Cardiac muscle cell (in vitro differentiated cells and primary cell): Measurements from ENCODE around the gene NPEPL1. TPM values are rescaled to one million over a fixed set of nuclear protein-coding genes. Genes with fewer than 3 reads are reported as not detected.

Source experiments
- DNase-seq, 2 donors: peaks; one replicate each; pipeline versions ENCODE4 v3.0.0 to v3.0.0-alpha.2; 2010 to 2017; ENCODE audit warnings: low read depth in 1 of 2, low spot score in 1 of 2
- H3K27ac ChIP-seq: fragments of 200-600 bp; sonication (generic); 2 replicates; pipeline ENCODE4 v1.5.1; 2016
- H3K27me3 ChIP-seq: fragments of 200-600 bp; sonication (generic); 2 replicates; pipeline ENCODE4 v1.6.0; 2016; ENCODE audit warnings: control low read depth
- H3K36me3 ChIP-seq: fragments of 200-600 bp; sonication (generic); 2 replicates; pipeline ENCODE4 v1.5.1; 2016; ENCODE audit warnings: control low read depth
- H3K4me1 ChIP-seq: fragments of 200-600 bp; sonication (generic); 2 replicates; pipeline ENCODE4 v1.8.1; 2017; ENCODE audit warnings: low read depth, mild to moderate bottlenecking, mixed run types
- H3K4me3 ChIP-seq: fragments of 200-600 bp; sonication (generic); 2 replicates; pipeline ENCODE4 v1.5.1; 2016; ENCODE audit warnings: mild to moderate bottlenecking
- H3K9me3 ChIP-seq: fragments of 200-600 bp; sonication (generic); 2 replicates; pipeline ENCODE4 v1.5.1; 2017; ENCODE audit warnings: low read depth, mild to moderate bottlenecking, control low read depth
- polyA plus RNA-seq: library from polyadenylated mRNA; unstranded; fragments of >200 nt; fragmentation: Nextera tagmentation; extraction: Ambion mirVana; gene quantifications from 2 replicates; pipeline ENCODE4 v1.2.1, GENCODE V29; 2016
- total RNA-seq: library from RNA; depleted of rRNA; stranded (reverse); fragments of >200 nt; gene quantifications from 2 replicates; pipeline ENCODE4 v1.2.3, GENCODE V29; 2016
- TF ChIP-seq, protein P1 (sequence below): IDR thresholded peaks from 2 replicates; pipeline ENCODE4 v1.5.1; 2012; ENCODE audit warnings: low read depth, mild to moderate bottlenecking, low read length

NPEPL1 gene
- total and polyA plus RNA-seq, 2 experiments from 2014 or later: 58.4 to 59.0 TPM

- DNase-seq: no peak
- no peaks in the 10 kb centered on the region for H3K4me1 ChIP-seq
- TF ChIP-seq, protein P1, sequence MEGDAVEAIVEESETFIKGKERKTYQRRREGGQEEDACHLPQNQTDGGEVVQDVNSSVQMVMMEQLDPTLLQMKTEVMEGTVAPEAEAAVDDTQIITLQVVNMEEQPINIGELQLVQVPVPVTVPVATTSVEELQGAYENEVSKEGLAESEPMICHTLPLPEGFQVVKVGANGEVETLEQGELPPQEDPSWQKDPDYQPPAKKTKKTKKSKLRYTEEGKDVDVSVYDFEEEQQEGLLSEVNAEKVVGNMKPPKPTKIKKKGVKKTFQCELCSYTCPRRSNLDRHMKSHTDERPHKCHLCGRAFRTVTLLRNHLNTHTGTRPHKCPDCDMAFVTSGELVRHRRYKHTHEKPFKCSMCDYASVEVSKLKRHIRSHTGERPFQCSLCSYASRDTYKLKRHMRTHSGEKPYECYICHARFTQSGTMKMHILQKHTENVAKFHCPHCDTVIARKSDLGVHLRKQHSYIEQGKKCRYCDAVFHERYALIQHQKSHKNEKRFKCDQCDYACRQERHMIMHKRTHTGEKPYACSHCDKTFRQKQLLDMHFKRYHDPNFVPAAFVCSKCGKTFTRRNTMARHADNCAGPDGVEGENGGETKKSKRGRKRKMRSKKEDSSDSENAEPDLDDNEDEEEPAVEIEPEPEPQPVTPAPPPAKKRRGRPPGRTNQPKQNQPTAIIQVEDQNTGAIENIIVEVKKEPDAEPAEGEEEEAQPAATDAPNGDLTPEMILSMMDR: no peak
- H3K36me3 ChIP-seq: peaks cover 14% of the 10 kb centered on the region
- H3K27me3 ChIP-seq: no peaks in the 10 kb centered on the region
- H3K4me3 ChIP-seq: no peak overlapping the region
- H3K9me3 ChIP-seq: no peaks in the 10 kb centered on the region
- no peak overlapping the region for H3K27ac ChIP-seq
Observed at GRCh38 chr20:58708246-58708931, 15.8 kb downstream of the NPEPL1 start.

DNA sequence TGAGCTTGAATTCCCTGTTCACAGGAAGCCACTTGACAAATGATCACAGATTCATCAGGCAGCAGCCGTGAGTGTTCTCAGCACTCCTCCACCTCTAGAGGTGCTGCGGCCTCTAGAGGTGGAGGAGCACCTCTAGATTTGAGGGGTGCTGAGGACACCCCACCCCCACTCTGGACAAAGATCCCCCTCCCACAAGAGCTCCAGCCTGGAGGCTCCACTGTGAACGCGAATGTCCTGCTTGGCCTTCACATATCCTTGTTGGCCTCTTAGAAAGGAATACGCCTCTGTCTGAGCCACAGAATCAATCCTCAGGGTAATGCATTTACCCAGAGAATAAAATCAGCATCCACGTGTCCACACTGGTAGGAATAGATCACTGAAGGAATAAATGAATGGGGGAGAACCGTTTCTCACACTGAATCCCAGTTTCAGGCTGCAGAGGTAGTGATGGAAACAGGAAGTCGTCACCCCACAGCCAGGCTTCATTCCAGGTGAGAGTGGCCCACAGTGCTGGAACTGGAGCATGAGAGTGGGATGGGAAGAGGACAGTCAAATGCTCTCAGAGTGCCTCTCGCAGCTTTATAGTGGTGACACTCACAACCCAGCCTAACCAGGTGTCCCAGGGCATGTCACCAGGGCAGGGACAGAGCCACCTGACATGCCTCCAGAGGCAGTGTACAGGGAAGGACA is 16.6 kb downstream of the NPEPL1 start:
- Histone ChIP-seq H3K4me1 (no peaks in the 10 kb centered on the region), H3K36me3 (peaks cover 7% of the 10 kb centered on the region), H3K9me3 (no peaks in the 10 kb centered on the region), H3K27me3 (no peaks in the 10 kb centered on the region), H3K4me3 (no peak overlapping the region), H3K27ac (no peak overlapping the region)
- TF ChIP-seq, protein P1: no peak
- no peak for DNase-seq

DNA sequence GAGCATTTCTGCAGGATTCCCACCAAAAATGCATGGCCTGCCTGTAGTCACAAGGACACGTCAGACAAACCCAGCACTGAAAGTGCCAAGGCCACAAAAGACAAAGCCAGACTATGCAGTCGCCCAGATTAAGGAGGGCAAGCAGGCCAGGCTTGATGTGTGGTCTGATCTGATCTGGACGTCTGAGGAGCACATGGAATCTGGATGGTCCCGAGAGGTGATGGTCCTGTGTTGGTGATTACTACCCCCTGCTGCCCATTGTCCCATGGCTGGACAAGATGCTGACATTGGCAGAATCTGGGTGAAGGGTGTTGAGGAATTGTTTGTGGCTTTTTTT is 17.1 kb downstream of the NPEPL1 start:
- H3K27me3 ChIP-seq: no peaks in the 10 kb centered on the region
- H3K4me1 ChIP-seq: no peaks in the 10 kb centered on the region
- H3K27ac ChIP-seq: no peak overlapping the region
- no peak for DNase-seq
- no peaks in the 10 kb centered on the region for H3K9me3 ChIP-seq
- no peak overlapping the region for H3K4me3 ChIP-seq
- peaks cover 1% of the 10 kb centered on the region for H3K36me3 ChIP-seq
- TF ChIP-seq, protein P1: no peak

GRCh38 chr20:58710481-58711265 is 18.1 kb downstream of the NPEPL1 start:
- no peak for DNase-seq
- no peaks in the 10 kb centered on the region for H3K36me3 ChIP-seq

More at GRCh38 chr20:58710481-58711265, 18.1 kb downstream of the NPEPL1 start:
- H3K27ac ChIP-seq: no peak overlapping the region
- H3K4me1 ChIP-seq: no peaks in the 10 kb centered on the region
- no peak overlapping the region for H3K4me3 ChIP-seq
- no peaks in the 10 kb centered on the region for H3K27me3 ChIP-seq
- H3K9me3 ChIP-seq: no peaks in the 10 kb centered on the region
- TF ChIP-seq, protein P1: no peak
